HepG2 (cell line): ENCODE data around the gene MPG. TPM values are rescaled to one million over a fixed set of nuclear protein-coding genes. Genes with fewer than 3 reads are reported as not detected.
A peak's percentile ranks its signal among the peaks of the same experiment; 100 is the strongest.

Experiments used
- ATF7-NPFF ChIP-seq: sonication (generic); formaldehyde crosslinking; IDR thresholded peaks from 2 replicates; pipeline ENCODE4 v1.8.1; 2023; ENCODE audit warnings: mild to moderate bottlenecking, low read depth, missing genetic modification reagents, moderate library complexity
- HOXA5 ChIP-seq: sonication (generic); formaldehyde crosslinking; IDR thresholded peaks from 2 replicates; pipeline ENCODE4 v1.4.0; 2020; ENCODE audit warnings: missing genetic modification reagents
- JUND ChIP-seq: sonication (generic); formaldehyde crosslinking; IDR thresholded peaks from 2 replicates; pipeline ENCODE4 v1.8.0; 2022; ENCODE audit warnings: mild to moderate bottlenecking, missing genetic modification reagents
- LCORL ChIP-seq, 2 experiments: fragments of 450-650 bp in 1 of 2; sonication (generic) in 1 of 2; formaldehyde crosslinking in 1 of 2; IDR thresholded peaks; 2 replicates each; pipeline versions ENCODE4 v1.5.0 to v1.6.1; 2017 to 2020; ENCODE audit warnings: antibody characterized with exemption in 1 of 2, missing genetic modification reagents in 1 of 2
- POLR2G ChIP-seq: fragments of 200-400 bp; formaldehyde crosslinking; IDR thresholded peaks from 2 replicates; pipeline ENCODE4 v1.6.1; 2018; ENCODE audit warnings: mild to moderate bottlenecking, low read depth, low read length, moderate library complexity
- PRDM15 ChIP-seq: sonication (generic); formaldehyde crosslinking; IDR thresholded peaks from 2 replicates; pipeline ENCODE4 v1.4.0; 2020; ENCODE audit warnings: missing genetic modification reagents
- RARA ChIP-seq: IDR thresholded peaks from 2 replicates; pipeline ENCODE4 v1.6.1; 2016; ENCODE audit warnings: missing genetic modification reagents, missing compliant biosample characterization
- RFX5 ChIP-seq: IDR thresholded peaks from 2 replicates; pipeline ENCODE4 v1.6.1; 2011; ENCODE audit warnings: low read depth, low read length, improper control_type of control experiment
- SMAD9 ChIP-seq: sonication (generic); formaldehyde crosslinking; IDR thresholded peaks from 2 replicates; pipeline ENCODE4 v1.5.1; 2020; ENCODE audit warnings: mild to moderate bottlenecking, missing genetic modification reagents
- TEAD2 ChIP-seq: sonication (generic); formaldehyde crosslinking; IDR thresholded peaks from 2 replicates; pipeline ENCODE4 v1.9.0; 2021; ENCODE audit warnings: missing genetic modification reagents
- ZBTB38 ChIP-seq: sonication (generic); formaldehyde crosslinking; IDR thresholded peaks from 2 replicates; pipeline ENCODE4 v1.5.1; 2020; ENCODE audit warnings: mild to moderate bottlenecking, missing genetic modification reagents
- ZNF24 ChIP-seq: fragments of 450-650 bp; IDR thresholded peaks from 2 replicates; pipeline ENCODE4 v1.6.1; 2017; ENCODE audit warnings: antibody characterized with exemption, mild to moderate bottlenecking
- ZNF441 ChIP-seq: sonication (generic); formaldehyde crosslinking; IDR thresholded peaks from 2 replicates; pipeline ENCODE4 v1.7.0; 2021; ENCODE audit warnings: missing genetic modification reagents, borderline replicate concordance
- ZNF543 ChIP-seq: sonication (generic); formaldehyde crosslinking; IDR thresholded peaks from 2 replicates; pipeline ENCODE4 v1.4.0; 2020; ENCODE audit warnings: mild to moderate bottlenecking, missing genetic modification reagents
- ZNF569 ChIP-seq: sonication (generic); formaldehyde crosslinking; IDR thresholded peaks from 2 replicates; pipeline ENCODE4 v1.5.0; 2020; ENCODE audit warnings: mild to moderate bottlenecking, missing genetic modification reagents, moderate library complexity, borderline replicate concordance
- polyA plus RNA-seq, 8 experiments: library from polyadenylated mRNA; depleted of rRNA in 3 of 8; stranded (reverse) in 7 of 8; unstranded in 1 of 8; fragments of >200 nt; fragmentation: Illumina TruSeq in 4 of 8; extraction: Trizol in 4 of 8; gene quantifications; 2 replicates each; pipeline versions ENCODE4 v1.2.1 to v1.2.3, GENCODE V29; 2011 to 2016; ENCODE audit warnings: low read depth in 4 of 8, missing spikeins in 1 of 8, mixed read lengths in 1 of 8; ENCODE audit not compliant: insufficient read depth in 1 of 8
- total RNA-seq, 5 experiments: library from RNA; depleted of rRNA; stranded (reverse); fragments of >200 nt; fragmentation: Illumina TruSeq; extraction: Trizol; gene quantifications; 2 replicates each; pipeline ENCODE4 v1.2.3, GENCODE V29; 2016; ENCODE audit warnings: low read depth in 1 of 5
- TF ChIP-seq, protein P1 (sequence below): sonication (generic); formaldehyde crosslinking; IDR thresholded peaks from 2 replicates; pipeline ENCODE4 v1.8.0; 2023; ENCODE audit warnings: mild to moderate bottlenecking, missing genetic modification reagents

Gene MPG
- total and polyA plus RNA-seq, 2 of the 13 experiments (the other 11 are each of a cell fraction or from before 2014, with no cell fraction given), result 59.1 to 62.5 TPM

GRCh38 chr16:53346-54236 is 24.4 kb upstream of the MPG start, which contains the start of the genes POLR3K and SNRNP25 (continued):
- TF ChIP-seq LCORL (IDR thresholded peaks at IDR 0.05) (no peak), LCORL (CRISPR knock-in tag; IDR thresholded peaks at IDR 0.05) (peak; percentile 68), SMAD9 (CRISPR knock-in tag) (no peak; the same call in 1 of the 2 replicates), RFX5 (peak; percentile 54), ZNF543 (CRISPR knock-in tag) (0 out of 2 replicates have a peak, but pooled peaks have one; percentile 79), TEAD2 (CRISPR knock-in tag) (peak; percentile 43; the same call in 1 of the 2 replicates), ATF7-NPFF (CRISPR knock-in tag) (peak; percentile 89), ZNF441 (peak; percentile 25; the same call in 1 of the 2 replicates), ZNF24 (no peak), RARA (CRISPR knock-in tag) (no peak), ZNF569 (no peak), HOXA5 (peak; percentile 13), ZBTB38 (CRISPR knock-in tag) (no peak; the same call in 1 of the 2 replicates), POLR2G (peak; percentile 88), JUND (CRISPR knock-in tag) (no peak), PRDM15 (CRISPR knock-in tag) (no peak)
- TF ChIP-seq, protein P1, sequence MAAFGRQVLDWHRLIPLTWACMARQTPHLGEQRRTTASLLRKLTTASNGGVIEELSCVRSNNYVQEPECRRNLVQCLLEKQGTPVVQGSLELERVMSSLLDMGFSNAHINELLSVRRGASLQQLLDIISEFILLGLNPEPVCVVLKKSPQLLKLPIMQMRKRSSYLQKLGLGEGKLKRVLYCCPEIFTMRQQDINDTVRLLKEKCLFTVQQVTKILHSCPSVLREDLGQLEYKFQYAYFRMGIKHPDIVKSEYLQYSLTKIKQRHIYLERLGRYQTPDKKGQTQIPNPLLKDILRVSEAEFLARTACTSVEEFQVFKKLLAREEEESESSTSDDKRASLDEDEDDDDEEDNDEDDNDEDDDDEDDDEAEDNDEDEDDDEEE, result peak; percentile 47; the same call in 1 of the 2 replicates
